Dedifferentiated amniotic fluid mesenchymal stem cell (primary cell): ENCODE results near the gene SH3TC2.

Experiments used
- DNase-seq: peaks from one replicate; pipeline ENCODE4 v3.0.0-alpha.2; 2016; ENCODE audit errors: extremely low spot score

SH3TC2 gene

DNA sequence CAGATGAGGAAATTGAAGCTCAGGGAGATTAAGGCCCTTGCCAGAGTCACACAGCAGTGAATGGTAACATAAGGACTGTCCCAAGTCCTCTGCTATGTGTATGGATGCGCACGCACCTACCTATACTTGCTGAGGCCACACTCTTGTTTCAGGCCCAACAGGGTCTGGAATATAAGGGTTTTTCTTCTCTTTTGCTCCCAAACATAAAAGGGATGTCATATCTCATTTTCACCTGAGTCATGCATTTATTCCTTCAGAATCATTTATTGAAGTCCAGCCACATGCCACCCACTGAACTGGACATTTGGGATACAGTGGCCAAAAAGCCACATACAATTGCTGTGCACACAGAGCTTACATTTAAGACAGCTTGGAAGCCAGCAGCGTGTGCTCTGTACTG is 92.0 kb downstream of the SH3TC2 start:
- DNase-seq, result no peak

GRCh38 chr5:148970228-148970627 is 92.6 kb downstream of the SH3TC2 start:
- DNase-seq, result no peak

DNA sequence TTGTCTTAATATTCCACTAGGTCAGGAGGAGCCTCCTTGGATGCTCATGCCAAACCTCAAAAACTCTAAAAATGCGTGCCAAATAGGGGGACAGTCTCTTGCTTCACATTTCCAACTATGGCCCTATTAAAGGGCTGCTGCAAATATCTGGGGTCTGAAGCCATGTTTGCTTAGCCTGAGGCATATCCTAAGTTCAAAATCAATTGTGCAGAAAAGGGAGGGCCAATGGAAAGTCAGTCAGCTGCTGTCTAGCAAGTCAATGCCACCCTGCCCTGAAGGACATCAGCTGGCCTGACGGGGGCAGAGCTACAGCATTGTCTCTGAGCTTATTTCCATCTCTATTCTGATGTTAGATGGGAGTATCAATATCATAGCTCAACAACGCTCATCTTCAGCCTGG is 93.6 kb downstream of the SH3TC2 start:
- no peak for DNase-seq

DNA sequence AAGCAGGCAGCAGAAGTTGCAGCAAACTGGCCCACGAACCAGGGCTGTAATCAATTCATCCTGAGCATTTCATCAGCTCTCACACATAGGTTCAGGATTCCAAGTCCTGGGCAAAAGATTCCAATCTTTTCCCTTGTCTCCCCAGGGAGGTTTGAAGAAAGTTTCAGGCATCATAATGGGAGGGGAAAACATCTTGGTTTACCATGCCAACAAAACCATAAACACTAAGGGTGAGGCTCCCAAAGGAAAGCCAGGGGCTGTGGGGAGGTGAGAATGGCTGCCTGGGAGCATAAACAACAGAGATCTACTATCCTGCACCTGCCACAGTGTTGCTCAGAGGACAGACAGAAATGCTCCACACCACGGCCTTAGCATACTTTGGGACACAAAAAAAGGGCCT is 94.6 kb downstream of the SH3TC2 start:
- no peak for DNase-seq

DNA sequence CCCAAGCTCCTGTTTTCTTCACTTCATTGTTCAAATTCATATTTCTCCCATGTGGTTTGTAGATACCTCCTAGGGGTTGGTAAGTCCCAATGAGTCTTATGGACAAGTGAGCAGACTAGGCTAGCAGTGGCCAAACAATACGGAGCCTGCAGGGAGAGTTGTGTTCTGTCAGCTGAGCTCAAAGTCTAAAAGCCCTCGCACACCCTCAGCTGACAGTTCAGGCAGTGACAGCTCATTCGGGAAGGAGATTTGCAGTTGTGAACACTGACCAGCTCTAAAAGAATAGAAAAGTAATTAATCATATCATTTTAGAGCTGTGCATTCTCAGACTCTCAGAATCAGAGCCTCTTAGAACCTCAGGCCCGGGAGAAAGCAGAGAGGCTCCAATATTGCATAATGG is 95.1 kb downstream of the SH3TC2 start:
- DNase-seq, result no peak

GRCh38 chr5:148966938-148967337 is 95.9 kb downstream of the SH3TC2 start:
- no peak for DNase-seq

DNA sequence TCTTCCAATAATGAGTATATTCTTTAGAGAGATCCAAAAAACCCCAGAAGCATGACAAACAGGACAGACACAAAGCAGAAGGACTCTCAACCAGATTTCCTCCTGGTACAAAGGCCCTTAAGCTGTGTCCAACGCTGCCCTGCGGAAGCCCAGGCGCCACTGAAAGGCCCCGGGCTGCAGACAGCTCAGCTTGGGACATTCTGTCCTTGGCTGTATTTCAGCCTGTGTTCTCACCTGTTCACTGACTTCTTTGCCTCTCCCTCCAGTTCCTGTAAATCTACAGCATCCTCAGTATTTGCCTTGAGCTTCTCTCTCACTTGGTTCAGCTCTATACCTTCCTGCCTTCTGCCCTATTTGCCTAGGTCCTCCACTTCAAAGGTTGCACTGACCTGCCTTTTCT is 96.5 kb downstream of the SH3TC2 start:
- no peak for DNase-seq

DNA sequence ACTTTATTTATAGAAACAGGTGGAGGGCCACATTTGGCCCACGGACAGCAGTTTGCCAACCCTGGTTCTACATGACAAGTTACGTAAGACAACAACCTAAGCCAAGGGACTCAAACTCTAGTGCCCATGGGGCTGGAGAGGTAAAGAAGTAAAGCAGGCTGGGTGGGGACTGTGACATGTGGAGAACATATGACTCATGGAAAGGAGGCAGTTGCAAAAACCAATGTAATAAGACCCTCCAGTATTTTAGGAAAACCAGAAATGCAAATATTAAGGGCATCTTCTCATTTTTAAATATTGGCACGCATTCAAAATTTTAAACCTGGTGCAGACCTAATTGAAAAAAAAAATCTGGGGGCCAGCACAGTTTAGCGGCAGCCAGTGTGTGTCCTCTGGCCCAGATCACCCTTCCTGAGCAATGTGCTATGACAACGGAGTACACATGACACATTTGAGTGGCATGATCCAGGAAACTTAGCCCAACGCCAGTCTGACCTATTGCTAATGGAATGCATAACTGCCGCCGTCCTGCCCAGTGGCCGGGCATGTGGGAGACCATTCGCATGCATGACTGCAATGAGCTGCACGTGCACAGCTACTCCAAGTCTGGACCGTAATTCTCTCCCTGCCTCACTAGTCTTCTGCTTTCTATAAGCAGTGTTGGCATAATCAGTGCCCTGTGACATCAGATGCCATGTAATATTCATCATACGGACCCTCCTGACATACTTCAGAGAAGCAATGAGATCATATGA is 97.2 kb downstream of the SH3TC2 start:
- peak; percentile 96 for DNase-seq

- no peak for DNase-seq
These were observed 99.2 kb downstream of the SH3TC2 start for GRCh38 chr5:148963664-148964063.

DNA sequence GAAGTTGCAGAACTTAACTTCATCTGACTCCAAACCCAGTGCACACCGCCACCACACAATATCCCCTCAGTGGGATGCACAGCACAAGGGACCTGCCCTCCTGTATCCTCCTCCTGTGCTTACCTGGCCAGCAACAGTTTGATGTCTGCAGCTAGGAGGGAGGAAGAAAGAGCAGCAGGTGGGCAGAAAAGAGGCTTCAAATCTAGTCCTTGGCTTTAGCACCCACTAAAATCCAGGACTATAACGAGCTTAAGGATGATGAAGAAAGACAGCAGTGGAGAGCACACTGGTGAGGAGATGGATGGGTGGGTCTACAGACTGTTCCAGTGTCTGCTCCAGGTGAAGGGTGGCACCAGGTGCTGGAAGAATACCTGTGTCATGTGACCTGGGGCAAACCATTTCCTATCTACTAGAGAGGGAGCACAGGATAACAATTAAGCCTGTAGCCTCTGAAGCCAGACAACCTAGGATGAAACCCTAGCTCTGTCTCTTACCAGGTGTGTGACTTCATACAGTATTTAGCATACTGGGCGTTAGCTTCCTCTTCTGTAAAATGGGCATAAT is 100.0 kb downstream of the SH3TC2 start:
- DNase-seq, result no peak

DNA sequence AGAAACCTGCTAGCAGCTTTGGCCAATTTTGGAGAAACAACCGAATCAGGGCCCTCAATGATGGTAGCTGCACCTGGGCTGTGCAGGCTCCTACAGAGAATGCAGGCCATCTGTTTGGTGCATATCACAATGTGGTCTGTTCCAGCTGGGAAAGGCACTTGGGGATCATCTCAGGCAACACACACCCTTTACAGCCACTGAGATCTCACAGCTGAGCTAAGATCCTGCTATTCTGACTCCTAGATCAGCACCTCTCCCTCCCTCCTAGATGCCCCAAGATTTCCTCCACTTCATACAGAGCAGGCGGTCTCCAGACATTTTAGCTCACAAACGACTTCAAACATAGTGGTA is 100.7 kb downstream of the SH3TC2 start:
- no peak for DNase-seq

DNA sequence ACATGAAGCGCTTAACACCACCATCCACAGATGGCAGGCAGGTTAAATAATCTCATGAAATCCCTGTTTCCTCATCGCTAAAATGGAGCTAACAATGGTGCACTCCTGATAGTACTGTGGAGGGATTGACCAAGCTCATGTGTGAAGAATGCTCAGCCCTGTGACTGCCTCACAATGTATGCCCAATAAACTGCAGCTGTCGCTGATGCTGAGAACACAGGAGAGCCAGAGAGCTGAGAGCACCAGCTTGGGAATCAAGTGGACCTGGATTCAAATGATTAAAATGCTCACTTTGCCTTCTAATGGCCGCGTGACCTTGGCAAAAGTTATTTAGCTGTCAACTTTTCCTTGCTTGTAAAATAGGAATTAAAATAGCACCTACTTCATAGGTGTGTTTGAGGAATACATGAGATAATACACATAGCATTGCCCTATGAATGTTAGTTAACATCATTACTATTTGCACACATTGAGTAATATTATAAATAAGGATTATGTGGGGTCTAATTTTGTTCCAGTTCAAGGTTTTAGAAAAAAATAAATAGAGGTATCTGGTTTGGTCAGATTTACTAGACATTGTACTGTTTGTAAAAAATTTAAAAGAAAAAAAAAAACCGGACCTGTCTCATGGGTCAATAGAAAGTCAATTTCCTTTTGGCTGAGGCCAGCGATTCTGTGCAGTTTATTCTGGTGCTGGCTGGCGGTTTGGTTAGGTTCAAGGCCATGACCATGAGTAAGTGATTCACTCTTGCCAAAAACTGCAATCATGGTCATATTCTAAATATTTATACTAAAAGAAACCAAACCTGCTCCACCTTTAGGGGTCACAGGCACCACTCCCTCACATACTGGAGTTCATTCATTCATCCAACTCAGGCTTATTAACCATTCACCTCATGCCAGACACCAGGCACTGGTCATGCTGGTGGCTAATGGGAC is 101.3 kb downstream of the SH3TC2 start:
- DNase-seq, result no peak

DNA sequence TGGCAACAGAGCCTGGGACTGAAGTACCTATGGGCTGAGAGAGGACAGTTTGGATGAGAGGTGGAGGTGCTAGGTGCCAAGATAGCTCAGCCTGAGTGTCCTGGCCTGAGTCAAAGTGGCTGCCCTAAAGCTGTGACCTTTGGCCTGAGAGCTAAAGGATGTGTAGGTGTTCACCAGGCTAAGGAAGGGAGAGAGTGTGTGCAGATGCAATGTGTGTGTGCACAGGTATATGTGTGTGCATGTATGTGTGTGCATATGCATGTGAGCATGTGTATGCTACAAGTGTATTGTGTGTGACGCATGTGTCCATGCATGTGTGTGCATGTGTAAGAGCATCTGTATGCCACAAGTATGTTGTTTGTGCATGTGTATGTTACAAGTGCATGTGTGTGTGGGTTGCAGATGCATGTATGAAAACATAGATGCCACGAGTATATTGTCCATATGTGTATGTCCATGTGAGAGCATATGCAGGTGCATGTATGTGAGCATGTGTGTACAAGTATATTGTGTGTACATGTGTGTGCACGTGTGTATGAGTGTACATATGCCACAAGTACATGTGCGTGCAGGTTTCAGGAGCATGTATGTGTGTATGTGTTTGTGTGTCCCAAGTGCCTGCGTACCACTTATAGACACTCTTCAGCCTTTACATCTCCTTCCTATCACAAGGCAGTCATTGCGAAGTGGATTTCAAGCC is 102.6 kb downstream of the SH3TC2 start:
- DNase-seq, result no peak

DNA sequence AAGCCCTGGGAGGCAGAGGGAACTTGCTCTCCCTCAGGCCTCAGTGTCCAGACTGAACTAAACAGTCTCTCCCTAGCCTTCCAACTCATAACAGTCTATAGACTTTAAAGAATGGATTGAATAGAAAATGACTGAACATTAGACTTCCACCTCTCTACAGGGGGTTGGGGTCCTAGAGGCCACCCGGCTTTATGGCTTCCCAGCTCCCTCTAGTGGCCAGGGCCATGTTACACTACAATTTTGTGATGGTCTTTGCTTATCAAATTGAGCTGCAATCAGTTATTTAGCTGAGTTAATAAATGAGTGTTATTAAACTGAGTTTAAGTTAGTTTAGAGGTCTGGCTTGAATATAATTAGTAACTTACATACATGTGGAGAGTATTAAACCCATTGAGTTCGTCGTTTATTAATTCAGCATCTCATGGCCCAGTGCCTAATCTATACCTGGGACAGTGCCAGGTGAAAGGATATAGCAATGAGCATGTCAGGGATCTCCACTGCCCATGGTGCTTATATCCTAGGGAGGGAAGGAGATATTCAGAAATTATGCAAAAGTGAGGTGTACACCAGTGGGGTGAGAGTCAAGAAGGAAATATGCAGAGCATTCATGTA is 105.2 kb downstream of the SH3TC2 start:
- no peak for DNase-seq

DNA sequence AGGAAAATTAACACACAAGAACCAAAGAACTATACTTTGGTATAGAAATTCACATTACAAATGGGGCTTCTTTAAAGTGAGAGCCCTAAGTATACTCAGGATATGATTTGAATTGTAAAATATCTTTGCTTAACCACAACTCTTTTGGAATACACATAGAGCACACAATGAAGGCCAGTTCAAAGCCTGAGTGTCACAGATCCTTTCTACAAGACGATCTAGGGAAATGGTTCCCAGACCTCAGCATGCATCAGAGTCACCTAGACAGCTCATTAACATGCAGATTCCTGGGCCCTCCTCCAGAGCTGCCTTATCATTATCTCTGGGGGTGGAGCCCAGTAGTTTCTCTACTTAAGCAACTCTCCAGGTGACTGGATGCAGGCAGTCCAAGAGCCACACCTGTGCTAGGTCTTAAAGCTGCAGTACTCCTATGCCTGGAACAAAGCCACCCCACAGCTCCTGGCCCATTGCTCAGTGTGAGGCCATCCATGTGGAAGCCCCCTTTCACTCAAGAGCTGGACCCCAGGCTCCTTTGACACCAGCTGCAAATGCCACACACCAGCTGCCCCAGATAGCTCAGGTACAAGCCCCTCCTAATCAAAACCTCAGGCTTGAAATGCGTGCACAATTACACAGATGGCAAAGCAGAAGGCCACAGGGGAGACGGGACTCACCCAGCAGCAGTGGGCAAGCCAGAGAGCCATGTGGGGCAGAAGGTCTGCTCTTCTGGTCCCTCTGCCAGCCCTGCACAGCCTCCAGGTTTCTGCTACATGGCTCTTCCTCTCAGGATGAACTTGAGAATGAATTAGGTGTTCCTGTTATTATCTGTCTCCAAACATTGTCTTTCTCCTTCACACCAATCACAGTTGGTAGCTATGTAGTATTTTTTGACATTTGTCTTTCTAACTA is 106.1 kb downstream of the SH3TC2 start:
- no peak for DNase-seq
